RWPE1 (cell line): ENCODE data around the gene PRSS48.

Experiments used
- CTCF ChIA-PET: fragments of 350-600 bp; sonication (Branson Sonifier 250); formaldehyde crosslinking; extraction: SDS; loops from one replicate; lab custom pipeline; 2021; lab: Yijun Ruan, JAX
- POLR2A ChIA-PET: fragments of 400-600 bp; formaldehyde crosslinking; extraction: SDS; loops from one replicate; lab custom pipeline; 2020; ENCODE audit warnings: antibody characterized with exemption; ENCODE audit not compliant: low non-redundant PET; lab: Yijun Ruan, JAX
- DNase-seq: peaks from one replicate; pipeline ENCODE4 v3.0.0; 2012; ENCODE audit warnings: low spot score
- H3K27ac ChIP-seq: fragments of 450-650 bp; 2 replicates; pipeline ENCODE4 v1.5.1; 2017
- TF ChIP-seq, protein P1 (sequence below): fragments of 450-650 bp; conservative IDR thresholded peaks from 2 replicates; pipeline ENCODE4 v1.5.1; 2017; ENCODE audit warnings: low read depth, mild to moderate bottlenecking

Gene PRSS48

DNA sequence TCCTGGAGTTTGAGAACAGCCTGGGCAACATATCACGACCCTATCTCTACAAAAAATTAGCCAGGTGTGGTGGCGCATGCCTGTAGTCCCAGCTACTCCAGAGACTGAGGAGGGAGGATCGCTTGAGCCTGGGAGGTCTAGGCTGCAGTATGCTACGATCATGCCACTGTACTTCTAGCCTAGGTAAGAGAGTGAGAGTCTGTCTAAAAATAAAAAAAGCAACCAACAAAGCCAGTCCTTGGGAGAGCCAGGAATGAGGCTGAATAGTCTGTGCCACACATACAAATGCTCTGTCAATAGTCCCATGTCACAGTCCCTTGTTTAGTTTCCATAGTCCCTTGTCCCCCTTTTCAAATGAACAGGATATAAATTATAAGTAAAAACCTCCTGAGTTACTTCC lies 19.3 kb upstream of the PRSS48 start:
- no peak for DNase-seq
- CTCF ChIA-PET = no interaction called here
- POLR2A ChIA-PET = no interaction called here

DNA sequence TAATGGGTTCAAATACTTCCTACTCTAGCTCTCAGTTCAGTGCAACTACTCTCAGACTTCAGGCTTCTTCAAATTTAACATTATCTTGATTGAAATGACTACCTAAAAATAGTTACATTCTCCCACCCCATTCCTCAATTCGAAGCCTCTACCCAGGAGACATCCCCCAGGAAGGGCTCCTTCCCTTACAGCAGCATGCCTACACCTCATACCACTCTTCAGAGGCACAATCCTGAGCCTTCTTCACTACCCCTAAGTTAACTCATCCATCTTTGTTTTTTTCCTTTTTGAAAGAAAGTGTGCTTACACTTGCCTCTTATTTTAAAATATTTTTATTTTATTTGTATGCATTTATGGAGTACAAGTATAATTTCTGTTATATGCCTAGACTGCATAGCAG lies 17.2 kb upstream of the PRSS48 start:
- DNase-seq = no peak
- POLR2A ChIA-PET = no interaction called here
- TF ChIP-seq, protein P1, sequence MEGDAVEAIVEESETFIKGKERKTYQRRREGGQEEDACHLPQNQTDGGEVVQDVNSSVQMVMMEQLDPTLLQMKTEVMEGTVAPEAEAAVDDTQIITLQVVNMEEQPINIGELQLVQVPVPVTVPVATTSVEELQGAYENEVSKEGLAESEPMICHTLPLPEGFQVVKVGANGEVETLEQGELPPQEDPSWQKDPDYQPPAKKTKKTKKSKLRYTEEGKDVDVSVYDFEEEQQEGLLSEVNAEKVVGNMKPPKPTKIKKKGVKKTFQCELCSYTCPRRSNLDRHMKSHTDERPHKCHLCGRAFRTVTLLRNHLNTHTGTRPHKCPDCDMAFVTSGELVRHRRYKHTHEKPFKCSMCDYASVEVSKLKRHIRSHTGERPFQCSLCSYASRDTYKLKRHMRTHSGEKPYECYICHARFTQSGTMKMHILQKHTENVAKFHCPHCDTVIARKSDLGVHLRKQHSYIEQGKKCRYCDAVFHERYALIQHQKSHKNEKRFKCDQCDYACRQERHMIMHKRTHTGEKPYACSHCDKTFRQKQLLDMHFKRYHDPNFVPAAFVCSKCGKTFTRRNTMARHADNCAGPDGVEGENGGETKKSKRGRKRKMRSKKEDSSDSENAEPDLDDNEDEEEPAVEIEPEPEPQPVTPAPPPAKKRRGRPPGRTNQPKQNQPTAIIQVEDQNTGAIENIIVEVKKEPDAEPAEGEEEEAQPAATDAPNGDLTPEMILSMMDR = no peak
- CTCF ChIA-PET = no interaction called here
- H3K27ac ChIP-seq = no peak overlapping the region

More for the DNA sequence above, 19.3 kb upstream of the PRSS48 start:
- no peak overlapping the region for H3K27ac ChIP-seq
- TF ChIP-seq, protein P1 = no peak

DNA sequence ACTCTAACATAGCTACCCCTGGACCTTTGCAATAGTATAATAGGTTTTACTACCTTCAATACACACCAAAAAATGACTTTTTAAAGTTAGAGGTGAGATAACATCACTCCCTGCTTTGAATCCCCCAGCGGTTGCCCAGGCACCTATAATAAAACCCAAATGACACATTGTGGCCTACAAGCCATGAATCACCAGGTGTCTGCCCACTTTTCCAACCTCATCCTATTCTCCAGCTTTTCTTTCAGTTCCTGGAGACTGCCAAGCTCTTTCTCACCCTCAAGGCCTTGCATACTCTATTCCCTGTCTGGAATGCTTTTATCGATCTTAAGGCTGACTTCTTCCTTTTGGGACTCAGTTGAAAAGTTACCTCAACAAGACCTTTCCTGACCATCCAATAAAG lies 16.4 kb upstream of the PRSS48 start:
- ChIA-PET POLR2A (no interaction called here), CTCF (no interaction called here)
- TF ChIP-seq, protein P1 = no peak
- no peak for DNase-seq
- no peak overlapping the region for H3K27ac ChIP-seq

DNA sequence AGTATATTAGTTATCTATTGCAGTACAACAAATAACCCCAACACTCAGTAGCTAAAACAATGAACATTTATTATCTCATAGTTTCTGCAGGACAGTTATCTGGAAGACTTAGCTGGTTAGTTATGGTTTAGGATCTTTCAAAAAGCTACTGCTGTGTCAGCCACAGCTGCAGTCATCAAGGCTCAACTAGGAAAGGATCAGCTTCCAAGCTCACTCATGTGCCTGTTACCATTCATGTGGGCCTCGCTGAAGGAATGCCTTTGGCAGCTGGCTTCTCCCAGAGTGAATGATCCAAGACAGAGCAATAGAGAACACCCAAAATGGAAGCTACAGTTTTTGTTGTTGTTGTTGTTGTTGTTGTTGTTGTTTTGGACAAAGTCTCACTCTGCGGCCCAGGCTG lies 13.5 kb upstream of the PRSS48 start:
- ChIA-PET POLR2A (no interaction called here), CTCF (interaction anchor here (0.6 to 2.0 kb wide), 2 partner anchors 12 to 126 kb away, joined by 4 to 8 read pairs; no protein-coding TSS in a partner anchor)
- TF ChIP-seq, protein P1 = no peak
- no peak for DNase-seq
- no peak overlapping the region for H3K27ac ChIP-seq

DNA sequence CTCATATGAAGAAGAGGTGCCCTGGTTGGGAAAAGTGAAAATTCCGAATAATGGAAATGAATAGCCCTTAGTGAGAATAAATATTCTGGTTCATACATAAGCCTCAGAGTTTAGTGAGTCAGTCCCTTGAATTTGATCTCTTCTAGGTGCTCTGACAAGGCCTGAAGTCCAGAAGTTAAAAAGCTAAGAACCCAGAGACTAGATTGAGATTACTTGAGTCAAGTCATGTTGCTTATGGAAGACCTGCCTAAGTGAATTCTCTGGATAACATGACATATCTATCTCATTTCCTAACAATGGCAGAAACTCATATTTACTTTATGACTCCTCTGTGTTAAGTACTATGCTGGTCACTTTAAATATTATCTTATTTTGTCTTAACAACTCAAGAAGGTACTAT lies 10.5 kb upstream of the PRSS48 start:
- no peak for DNase-seq
- ChIA-PET POLR2A (no interaction called here), CTCF (interaction anchor here (1.5 kb wide), 1 partner anchor 10 kb away, joined by 3 read pairs; no protein-coding TSS in a partner anchor)
- H3K27ac ChIP-seq = no peak overlapping the region
- TF ChIP-seq, protein P1 = no peak

DNA sequence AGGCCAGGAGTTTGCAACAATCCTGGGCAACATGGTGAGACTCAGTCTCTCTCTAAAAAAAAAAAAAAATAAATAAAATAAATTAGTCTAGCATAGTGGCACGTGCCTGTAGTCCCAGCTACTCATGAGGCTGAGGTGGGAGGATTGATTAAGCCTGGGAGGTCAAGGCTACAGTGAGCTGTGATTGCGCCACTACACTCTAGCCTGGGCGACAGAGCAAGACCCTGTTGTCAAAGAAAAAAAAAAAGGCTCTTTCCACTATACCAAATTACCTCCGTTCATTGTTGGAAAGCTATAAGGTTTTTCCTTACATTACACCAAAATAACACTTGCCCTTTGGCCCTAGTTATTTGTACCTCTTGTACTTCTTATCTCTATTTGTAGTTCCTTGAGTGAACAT lies 9.9 kb upstream of the PRSS48 start:
- H3K27ac ChIP-seq = no peak overlapping the region
- CTCF ChIA-PET = interaction anchor here (0.6 to 1.5 kb wide), 3 partner anchors 9 to 326 kb away, joined by 3 to 5 read pairs (median 4); no protein-coding TSS in a partner anchor
- TF ChIP-seq, protein P1 = no peak
- DNase-seq = no peak
- POLR2A ChIA-PET = no interaction called here
